HepG2 (cell line): Measurements from ENCODE around the gene ZNF813. TPM values are rescaled to one million over a fixed set of nuclear protein-coding genes. Genes with fewer than 3 reads are reported as not detected.

Experiments
- CCAR2 ChIP-seq: fragments of 200-400 bp; formaldehyde crosslinking; optimal IDR thresholded peaks from 2 replicates; pipeline ENCODE3; 2018; ENCODE audit warnings: low read depth, mild to moderate bottlenecking, low read length, moderate library complexity
- FOXK1 ChIP-seq: sonication (generic); formaldehyde crosslinking; IDR thresholded peaks from 2 replicates; pipeline ENCODE4 v1.4.0; 2020; ENCODE audit warnings: low read depth, missing genetic modification reagents, borderline replicate concordance
- GATAD2A ChIP-seq: IDR thresholded peaks from 2 replicates; pipeline ENCODE4 v1.6.1; 2016
- GPBP1L1 ChIP-seq: sonication (generic); formaldehyde crosslinking; IDR thresholded peaks from 2 replicates; pipeline ENCODE4 v1.5.0; 2020; ENCODE audit warnings: mild to moderate bottlenecking, missing genetic modification reagents
- ISX ChIP-seq: sonication (generic); formaldehyde crosslinking; conservative IDR thresholded peaks from 2 replicates; pipeline ENCODE4 v1.5.0; 2020; ENCODE audit warnings: missing genetic modification reagents
- JUN ChIP-seq: sonication (generic); formaldehyde crosslinking; IDR thresholded peaks from 2 replicates; pipeline ENCODE4 v1.4.0; 2020; ENCODE audit warnings: mild to moderate bottlenecking, missing genetic modification reagents
- MYC ChIP-seq: sonication (generic); formaldehyde crosslinking; IDR thresholded peaks from 2 replicates; pipeline ENCODE4 v1.9.0; 2021; ENCODE audit warnings: missing genetic modification reagents, borderline replicate concordance
- PREB ChIP-seq: sonication (generic); formaldehyde crosslinking; IDR thresholded peaks from 2 replicates; pipeline ENCODE4 v1.4.0; 2020; ENCODE audit warnings: missing genetic modification reagents
- RARG ChIP-seq: sonication (generic); formaldehyde crosslinking; IDR thresholded peaks from 2 replicates; pipeline ENCODE4 v1.4.0; 2020; ENCODE audit warnings: low read depth, mild to moderate bottlenecking, missing genetic modification reagents
- RFXANK ChIP-seq: IDR thresholded peaks from 2 replicates; pipeline ENCODE4 v1.6.1; 2016
- TOPORS ChIP-seq: sonication (generic); formaldehyde crosslinking; IDR thresholded peaks from 2 replicates; pipeline ENCODE4 v1.8.0; 2023; ENCODE audit warnings: mild to moderate bottlenecking, missing genetic modification reagents
- WIZ ChIP-seq: sonication (generic); formaldehyde crosslinking; IDR thresholded peaks from 2 replicates; pipeline ENCODE4 v1.5.1; 2020; ENCODE audit warnings: mild to moderate bottlenecking, missing genetic modification reagents
- ZFY ChIP-seq: sonication (generic); formaldehyde crosslinking; IDR thresholded peaks from 2 replicates; pipeline ENCODE4 v1.4.0; 2020; ENCODE audit warnings: missing genetic modification reagents
- ZNF296 ChIP-seq: sonication (generic); formaldehyde crosslinking; conservative IDR thresholded peaks from 2 replicates; pipeline ENCODE4 v1.5.0; 2020; ENCODE audit warnings: mild to moderate bottlenecking, missing genetic modification reagents
- ZNF33A ChIP-seq: sonication (generic); formaldehyde crosslinking; IDR thresholded peaks from 2 replicates; pipeline ENCODE4 v1.5.1; 2020; ENCODE audit warnings: missing genetic modification reagents, mild to moderate bottlenecking, moderate library complexity, borderline replicate concordance
- ZNF512B ChIP-seq: sonication (generic); formaldehyde crosslinking; IDR thresholded peaks from 2 replicates; pipeline ENCODE4 v1.5.1; 2020; ENCODE audit warnings: missing genetic modification reagents, mild to moderate bottlenecking, borderline replicate concordance
- ZNF792 ChIP-seq: IDR thresholded peaks from 2 replicates; pipeline ENCODE4 v1.6.1; 2016
- polyA plus RNA-seq, 8 experiments: library from polyadenylated mRNA; depleted of rRNA in 3 of 8; stranded (reverse) in 7 of 8; unstranded in 1 of 8; fragments of >200 nt; fragmentation: Illumina TruSeq in 4 of 8; extraction: Trizol in 4 of 8; gene quantifications; 2 replicates each; pipeline versions ENCODE4 v1.2.1 to v1.2.3, GENCODE V29; 2011 to 2016; ENCODE audit warnings: low read depth in 4 of 8, missing spikeins in 1 of 8, mixed read lengths in 1 of 8; ENCODE audit not compliant: insufficient read depth in 1 of 8
- total RNA-seq, 5 experiments: library from RNA; depleted of rRNA; stranded (reverse); fragments of >200 nt; fragmentation: Illumina TruSeq; extraction: Trizol; gene quantifications; 2 replicates each; pipeline ENCODE4 v1.2.3, GENCODE V29; 2016; ENCODE audit warnings: low read depth in 1 of 5
- TF ChIP-seq, protein P1 (sequence below): sonication (generic); formaldehyde crosslinking; IDR thresholded peaks from 2 replicates; pipeline ENCODE4 v1.4.0; 2020; ENCODE audit warnings: mild to moderate bottlenecking, missing genetic modification reagents
- TF ChIP-seq, protein P2 (sequence below): sonication (generic); formaldehyde crosslinking; IDR thresholded peaks from 2 replicates; pipeline ENCODE4 v1.4.0; 2020; ENCODE audit warnings: missing genetic modification reagents, borderline replicate concordance
- TF ChIP-seq, protein P3 (sequence below): sonication (generic); formaldehyde crosslinking; IDR thresholded peaks from 2 replicates; pipeline ENCODE4 v1.5.1; 2020; ENCODE audit warnings: missing genetic modification reagents, mild to moderate bottlenecking, borderline replicate concordance

Gene ZNF813
- total and polyA plus RNA-seq, 2 of the 13 experiments (the other 11 are each of a cell fraction or from before 2014, with no cell fraction given): 2.1 to 8.9 TPM

DNA sequence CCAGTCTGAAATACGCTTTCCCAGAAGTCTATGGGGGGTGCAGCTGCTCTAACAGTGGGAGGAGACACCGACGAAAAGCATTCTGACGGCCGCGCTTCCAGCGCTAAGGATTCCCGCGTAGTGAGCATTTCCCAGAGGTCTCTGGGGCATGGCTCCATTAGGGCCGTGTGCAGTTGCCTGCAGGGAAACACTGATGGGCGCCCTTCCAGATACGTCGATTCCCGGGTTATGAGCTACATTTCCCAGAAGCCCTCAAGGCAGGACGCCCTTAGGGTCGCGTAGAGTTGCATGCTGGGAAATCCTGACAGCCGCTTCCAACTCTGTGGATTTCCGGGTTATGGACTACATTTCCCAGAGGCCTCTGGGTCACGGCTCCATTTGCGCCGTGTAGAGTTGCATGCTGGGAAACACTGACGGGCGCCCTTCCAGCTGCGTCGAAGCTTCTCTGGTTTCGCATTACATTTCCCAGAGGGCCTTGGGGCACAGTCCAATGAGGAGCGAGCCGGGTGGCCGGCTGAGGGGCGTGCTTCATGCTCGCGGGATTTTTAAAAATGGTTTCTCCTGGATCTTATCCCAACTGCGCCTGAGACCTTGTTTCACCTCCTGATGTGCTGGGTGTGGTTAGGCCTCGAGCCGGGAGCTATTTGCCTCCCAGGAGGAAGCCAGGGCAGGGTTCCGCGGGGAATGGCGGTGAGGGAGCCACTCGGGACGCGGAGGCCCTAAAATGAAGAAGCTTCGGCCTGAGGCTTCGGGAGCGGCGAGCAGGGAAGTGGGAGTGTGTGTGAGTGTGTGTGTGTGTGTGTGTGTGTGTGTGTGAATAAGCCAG, 53.2 kb downstream of the ZNF813 start (continued):
- TF ChIP-seq GPBP1L1 (no peak), FOXK1 (CRISPR knock-in tag) (peak; percentile 62), WIZ (CRISPR knock-in tag) (no peak), RARG (no peak), PREB (CRISPR knock-in tag) (no peak), RFXANK (CRISPR knock-in tag) (no peak), ZNF792 (no peak), ZFY (peak; percentile 25; the same call in 1 of the 2 replicates), ZNF512B (no peak), ZNF296 (no peak), ISX (CRISPR knock-in tag) (no peak), ZNF33A (CRISPR knock-in tag) (no peak), CCAR2 (no peak), MYC (CRISPR knock-in tag) (no peak), TOPORS (CRISPR knock-in tag) (no peak), JUN (CRISPR knock-in tag) (no peak), GATAD2A (CRISPR knock-in tag) (peak; percentile 24; the same call in 1 of the 2 replicates)
- TF ChIP-seq, protein P1, sequence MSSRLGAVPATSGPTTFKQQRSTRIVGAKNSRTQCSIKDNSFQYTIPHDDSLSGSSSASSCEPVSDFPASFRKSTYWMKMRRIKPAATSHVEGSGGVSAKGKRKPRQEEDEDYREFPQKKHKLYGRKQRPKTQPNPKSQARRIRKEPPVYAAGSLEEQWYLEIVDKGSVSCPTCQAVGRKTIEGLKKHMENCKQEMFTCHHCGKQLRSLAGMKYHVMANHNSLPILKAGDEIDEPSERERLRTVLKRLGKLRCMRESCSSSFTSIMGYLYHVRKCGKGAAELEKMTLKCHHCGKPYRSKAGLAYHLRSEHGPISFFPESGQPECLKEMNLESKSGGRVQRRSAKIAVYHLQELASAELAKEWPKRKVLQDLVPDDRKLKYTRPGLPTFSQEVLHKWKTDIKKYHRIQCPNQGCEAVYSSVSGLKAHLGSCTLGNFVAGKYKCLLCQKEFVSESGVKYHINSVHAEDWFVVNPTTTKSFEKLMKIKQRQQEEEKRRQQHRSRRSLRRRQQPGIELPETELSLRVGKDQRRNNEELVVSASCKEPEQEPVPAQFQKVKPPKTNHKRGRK: no peak
- TF ChIP-seq, protein P2, sequence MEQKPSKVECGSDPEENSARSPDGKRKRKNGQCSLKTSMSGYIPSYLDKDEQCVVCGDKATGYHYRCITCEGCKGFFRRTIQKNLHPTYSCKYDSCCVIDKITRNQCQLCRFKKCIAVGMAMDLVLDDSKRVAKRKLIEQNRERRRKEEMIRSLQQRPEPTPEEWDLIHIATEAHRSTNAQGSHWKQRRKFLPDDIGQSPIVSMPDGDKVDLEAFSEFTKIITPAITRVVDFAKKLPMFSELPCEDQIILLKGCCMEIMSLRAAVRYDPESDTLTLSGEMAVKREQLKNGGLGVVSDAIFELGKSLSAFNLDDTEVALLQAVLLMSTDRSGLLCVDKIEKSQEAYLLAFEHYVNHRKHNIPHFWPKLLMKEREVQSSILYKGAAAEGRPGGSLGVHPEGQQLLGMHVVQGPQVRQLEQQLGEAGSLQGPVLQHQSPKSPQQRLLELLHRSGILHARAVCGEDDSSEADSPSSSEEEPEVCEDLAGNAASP: no peak
- TF ChIP-seq, protein P3, sequence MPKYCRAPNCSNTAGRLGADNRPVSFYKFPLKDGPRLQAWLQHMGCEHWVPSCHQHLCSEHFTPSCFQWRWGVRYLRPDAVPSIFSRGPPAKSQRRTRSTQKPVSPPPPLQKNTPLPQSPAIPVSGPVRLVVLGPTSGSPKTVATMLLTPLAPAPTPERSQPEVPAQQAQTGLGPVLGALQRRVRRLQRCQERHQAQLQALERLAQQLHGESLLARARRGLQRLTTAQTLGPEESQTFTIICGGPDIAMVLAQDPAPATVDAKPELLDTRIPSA (CRISPR knock-in tag): no peak
